Naive thymus-derived CD4-positive, alpha-beta T cell (primary cell): Measurements from ENCODE around the gene XAF1. TPM values are rescaled to one million over a fixed set of nuclear protein-coding genes. Genes with fewer than 3 reads are reported as not detected.

ENCODE experiments used
- ATAC-seq: fragments of 150-1000 bp; cut with Tn5 transposase; 2 replicates; pipeline ENCODE4 v1.10.0; 2021; ENCODE audit warnings: mild to moderate bottlenecking, moderate library complexity
- CTCF ChIA-PET: fragments of 350-600 bp; sonication (Branson Sonifier 250); formaldehyde crosslinking; loops from one replicate; lab custom pipeline; 2021; ENCODE audit warnings: antibody characterized with exemption; lab: Charles Lee
- POLR2A ChIA-PET: fragments of 350-600 bp; sonication (Branson Sonifier 250); formaldehyde crosslinking; loops from one replicate; lab custom pipeline; 2021; ENCODE audit warnings: antibody characterized with exemption, inconsistent platforms; lab: Charles Lee
- DNase-seq, 9 donors: peaks; one replicate each; pipeline versions ENCODE4 v3.0.0 to v3.0.0-alpha.2; 2020 to 2022; ENCODE audit warnings: mixed read lengths in 1 of 9
- H3K27ac ChIP-seq: one replicate; pipeline ENCODE4 v1.7.0; 2013; ENCODE audit warnings: mild to moderate bottlenecking, low read depth, low read length, moderate library complexity
- H3K27me3 ChIP-seq, 2 donors: one replicate each; pipeline ENCODE4 v1.7.0; 2013; ENCODE audit warnings: low read length in 2 of 2, mild to moderate bottlenecking in 2 of 2, moderate library complexity in 2 of 2; ENCODE audit not compliant: control insufficient read depth in 2 of 2, insufficient read depth in 2 of 2
- H3K36me3 ChIP-seq, 3 experiments: 1 replicate in 2 of 3; 2 replicates in 1 of 3; pipeline ENCODE4 v1.7.0; 2013; ENCODE audit warnings: low read length in 3 of 3, mild to moderate bottlenecking in 3 of 3, moderate library complexity in 1 of 3; ENCODE audit not compliant: insufficient read depth in 3 of 3, control insufficient read depth in 2 of 3
- H3K4me1 ChIP-seq, 2 donors: one replicate each; pipeline ENCODE4 v1.7.0; 2013; ENCODE audit warnings: low read length in 2 of 2, mild to moderate bottlenecking in 2 of 2, moderate library complexity in 1 of 2; ENCODE audit not compliant: control insufficient read depth in 2 of 2, insufficient read depth in 2 of 2
- H3K4me3 ChIP-seq: 2 replicates; pipeline ENCODE4 v1.7.0; 2013; ENCODE audit warnings: mild to moderate bottlenecking, low read length
- H3K9me3 ChIP-seq, 3 experiments: 1 replicate in 2 of 3; 2 replicates in 1 of 3; pipeline ENCODE4 v1.7.0; 2013; ENCODE audit warnings: low read length in 3 of 3; ENCODE audit not compliant: control insufficient read depth in 2 of 3
- H3K27ac Mint-ChIP-seq, 9 donors: one replicate each; pipeline ENCODE4 v1.8.0; 2020 to 2022; ENCODE audit warnings: mixed read lengths in 9 of 9, mild to moderate bottlenecking in 8 of 9, moderate library complexity in 5 of 9, inconsistent platforms in 2 of 9
- H3K27me3 Mint-ChIP-seq, 5 donors: one replicate each; pipeline ENCODE4 v1.8.0; 2021 to 2022; ENCODE audit warnings: mixed read lengths in 5 of 5, mild to moderate bottlenecking in 1 of 5
- H3K36me3 Mint-ChIP-seq, 5 donors: one replicate each; pipeline ENCODE4 v1.8.0; 2020 to 2022; ENCODE audit warnings: mixed read lengths in 5 of 5, mild to moderate bottlenecking in 3 of 5, inconsistent platforms in 1 of 5
- H3K4me1 Mint-ChIP-seq, 7 donors: one replicate each; pipeline ENCODE4 v1.8.0; 2020 to 2022; ENCODE audit warnings: mixed read lengths in 7 of 7, mild to moderate bottlenecking in 3 of 7, inconsistent platforms in 1 of 7
- H3K4me3 Mint-ChIP-seq, 10 donors: one replicate each; pipeline ENCODE4 v1.8.0; 2020 to 2022; ENCODE audit warnings: mild to moderate bottlenecking in 10 of 10, mixed read lengths in 10 of 10, moderate library complexity in 6 of 10, inconsistent platforms in 2 of 10
- H3K9me3 Mint-ChIP-seq, 11 donors: one replicate each; pipeline ENCODE4 v1.8.0; 2020 to 2022; ENCODE audit warnings: mixed read lengths in 11 of 11, mild to moderate bottlenecking in 4 of 11, inconsistent platforms in 1 of 11, moderate library complexity in 1 of 11
- intact Hi-C, 2 donors: fragments of 100-400 bp; cut with micrococcal nuclease; formaldehyde crosslinking; loops; one replicate each; pipeline ENCODE4 v1.15.1; 2023
- polyA plus RNA-seq, 2 donors: library from polyadenylated mRNA; unstranded; fragments of 300-500 nt; fragmentation: Illumina TruSeq; gene quantifications; one replicate each; pipeline ENCODE4 v1.2.3, GENCODE V29; 2021
- total RNA-seq, 6 experiments: library from RNA in 5 of 6; stranded (reverse) in 5 of 6; gene quantifications; 1 replicate in 5 of 6; 2 replicates in 1 of 6; pipeline ENCODE4 v1.2.3 and lab custom pipeline; 2021 to 2026

The XAF1 gene
- total RNA-seq (100 to 1,000 TPM in 1 of 5 experiments, 10 to 100 TPM in 4; 36.3 to 475 (median 76.6) TPM), polyA plus RNA-seq (10 to 100 TPM; 28.1 to 53.4 TPM), total RNA-seq (lab: John Stamatoyannopoulos, UW) (106 reads per million, percentile 85 among the genes with 10 or more reads in this experiment)

- H3K4me3 ChIP-seq = peak within 1 kb of the TSS; percentile 90
- H3K4me1 ChIP-seq = peaks cover 29 to 35% of the 10 kb centered on the region in 2 donors
- Mint-ChIP-seq H3K9me3 (peaks cover 0 to 2% (median 0%) of the 10 kb centered on the region in 11 donors), H3K27me3 (no peaks in the 10 kb centered on the region), H3K27ac (peak within 1 kb of the TSS; percentile 89 to 100 (median 96)), H3K4me3 (peak within 1 kb of the TSS; percentile 93 to 100 (median 98)), H3K36me3 (peaks cover 4 to 45% (median 28%) of the 10 kb centered on the region in 5 donors), H3K4me1 (peaks cover 46 to 69% (median 61%) of the 10 kb centered on the region in 7 donors)
- peak within 1 kb of the TSS; percentile 71 for H3K27ac ChIP-seq
- CTCF ChIA-PET = interaction anchor here (0.7 to 1.3 kb wide), 2 partner anchors 88 to 283 kb away, joined by 3 read pairs; no protein-coding TSS in a partner anchor
- no peaks in the 10 kb centered on the region for H3K9me3 ChIP-seq
- intact Hi-C loops = loop anchor here (2.0 to 10.0 kb wide), 5 partner anchors 87 to 259 kb away; partner anchors contain the start of genes RNASEK (in 2 of the 2), C17orf100 (in 1 of the 2) and MED31 (in 1 of the 2)
- POLR2A ChIA-PET = interaction anchor here (1.5 kb wide), 1 partner anchor 15 kb away, joined by 3 read pairs; no protein-coding TSS in a partner anchor
- H3K36me3 ChIP-seq = peaks cover 7 to 27% (median 10%) of the 10 kb centered on the region in 3 experiments
- peak; percentile 82 for ATAC-seq
- peak in 8 of 9 donors; percentile 48 to 67 (median 56) for DNase-seq
- H3K27me3 ChIP-seq = no peaks in the 10 kb centered on the region
Observed at GRCh38 chr17:6755731-6756184, at the start of gene XAF1. Gene XAF1 (plus strand): TSS chr17:6756046. CDS start chr17:6756079, 33 bp downstream.

DNA sequence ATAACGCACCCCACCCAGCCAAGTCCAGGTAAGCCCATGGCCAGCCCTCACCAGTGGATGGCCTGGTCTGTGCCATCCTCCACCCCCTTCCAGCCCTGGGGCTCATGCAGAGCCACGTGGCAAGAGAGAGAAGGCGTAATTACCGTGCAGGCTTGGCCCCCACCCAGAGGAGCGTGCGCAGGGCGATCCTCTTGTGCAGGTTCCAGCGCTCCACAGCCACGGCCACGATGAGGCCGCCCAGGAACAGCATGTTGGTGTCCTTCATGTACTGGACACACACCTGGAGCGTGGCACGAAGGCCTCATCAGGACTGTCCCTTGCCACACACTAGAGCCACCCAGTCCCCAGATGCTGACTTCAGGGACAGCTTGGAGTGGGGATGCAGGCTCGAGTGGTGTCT lies 49.3 kb upstream of the XAF1 start:
- Mint-ChIP-seq H3K36me3 (no peaks in the 10 kb centered on the region), H3K4me3 (no peak overlapping the region), H3K27ac (no peak overlapping the region), H3K4me1 (peaks cover 0 to 4% (median 3%) of the 10 kb centered on the region in 7 donors), H3K9me3 (peaks cover 0 to 2% (median 0%) of the 10 kb centered on the region in 11 donors), H3K27me3 (peaks cover 19 to 58% (median 54%) of the 10 kb centered on the region in 5 donors)
- intact Hi-C loops = no loop called here
- Histone ChIP-seq H3K27ac (no peak overlapping the region), H3K9me3 (no peaks in the 10 kb centered on the region), H3K4me3 (no peak overlapping the region), H3K27me3 (peaks cover 0 to 3% of the 10 kb centered on the region in 2 donors), H3K4me1 (no peaks in the 10 kb centered on the region), H3K36me3 (no peaks in the 10 kb centered on the region)
- ATAC-seq (no peak), DNase-seq (no peak)
- CTCF ChIA-PET = no interaction called here
- POLR2A ChIA-PET = no interaction called here

DNA sequence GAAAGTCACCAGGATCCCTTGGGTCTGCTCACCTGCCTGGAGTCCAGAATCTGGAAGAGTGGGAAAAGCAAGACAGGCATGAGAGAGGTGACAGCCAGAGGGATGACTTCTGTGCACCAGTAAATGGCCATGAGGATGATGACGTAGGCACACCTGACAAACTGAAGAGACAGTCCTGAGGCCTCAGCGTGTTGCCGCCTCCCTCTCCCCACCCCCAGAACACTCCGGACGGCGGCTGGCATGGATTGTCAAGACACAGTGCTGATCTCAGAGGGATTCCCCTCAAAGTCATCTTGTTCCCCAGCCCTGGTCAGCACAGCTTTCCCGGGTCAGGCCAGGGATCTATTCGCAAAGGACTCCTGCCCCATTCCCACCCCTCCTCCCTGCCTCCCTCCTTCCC lies 48.9 kb upstream of the XAF1 start:
- H3K4me1 Mint-ChIP-seq = peaks cover 2 to 7% (median 5%) of the 10 kb centered on the region in 7 donors
- ChIA-PET POLR2A (no interaction called here), CTCF (no interaction called here)
- Histone ChIP-seq H3K27ac (no peak overlapping the region), H3K36me3 (no peaks in the 10 kb centered on the region), H3K4me3 (no peak overlapping the region), H3K27me3 (peaks cover 0 to 8% of the 10 kb centered on the region in 2 donors), H3K4me1 (no peaks in the 10 kb centered on the region), H3K9me3 (no peaks in the 10 kb centered on the region)
- DNase-seq = no peak
- H3K36me3 Mint-ChIP-seq = no peaks in the 10 kb centered on the region
- intact Hi-C loops = no loop called here
- no peak overlapping the region for H3K4me3 Mint-ChIP-seq
- no peak overlapping the region for H3K27ac Mint-ChIP-seq
- ATAC-seq = no peak
- peaks cover 23 to 63% (median 59%) of the 10 kb centered on the region in 5 donors for H3K27me3 Mint-ChIP-seq
- H3K9me3 Mint-ChIP-seq = peaks cover 0 to 2% (median 0%) of the 10 kb centered on the region in 11 donors

- ChIA-PET POLR2A (no interaction called here), CTCF (no interaction called here)
- H3K36me3 Mint-ChIP-seq = no peaks in the 10 kb centered on the region
- peaks cover 0 to 2% (median 0%) of the 10 kb centered on the region in 11 donors for H3K9me3 Mint-ChIP-seq
- intact Hi-C loops = no loop called here
- ATAC-seq (no peak), DNase-seq (no peak)
- Histone ChIP-seq H3K9me3 (no peaks in the 10 kb centered on the region), H3K36me3 (no peaks in the 10 kb centered on the region), H3K27me3 (peaks cover 0 to 13% of the 10 kb centered on the region in 2 donors), H3K4me3 (no peak overlapping the region), H3K27ac (no peak overlapping the region), H3K4me1 (no peaks in the 10 kb centered on the region)
- peak overlapping the region in 1 of 9 donors; percentile 43 for H3K27ac Mint-ChIP-seq
- H3K27me3 Mint-ChIP-seq = peaks cover 31 to 69% (median 65%) of the 10 kb centered on the region in 5 donors
- H3K4me1 Mint-ChIP-seq = peaks cover 4 to 20% (median 16%) of the 10 kb centered on the region in 7 donors
- no peak overlapping the region for H3K4me3 Mint-ChIP-seq
Observed at GRCh38 chr17:6708357-6708961, 47.4 kb upstream of the XAF1 start.

DNA sequence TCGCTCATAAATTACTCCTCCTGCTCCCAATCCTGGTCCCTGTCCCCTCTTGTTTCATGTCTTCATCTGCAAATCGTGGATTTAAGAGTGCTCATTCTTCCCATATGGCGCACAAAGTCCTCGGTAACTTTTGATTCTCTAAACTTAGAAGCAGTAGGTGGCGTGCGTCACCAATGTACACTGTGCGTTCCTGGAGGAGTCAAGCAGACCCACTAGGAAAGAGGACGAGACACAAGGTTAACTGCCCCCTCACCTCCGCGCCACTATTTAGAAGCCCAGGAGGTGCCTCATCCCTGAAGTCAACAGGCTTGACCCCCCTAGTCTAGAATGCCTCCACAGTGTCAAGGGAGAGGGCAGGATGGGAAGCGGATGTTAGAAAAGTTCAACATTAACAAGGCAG lies 45.5 kb upstream of the XAF1 start:
- intact Hi-C loops = no loop called here
- CTCF ChIA-PET = no interaction called here
- Histone ChIP-seq H3K36me3 (no peaks in the 10 kb centered on the region), H3K27me3 (peaks cover 0 to 15% of the 10 kb centered on the region in 2 donors), H3K4me1 (no peaks in the 10 kb centered on the region), H3K4me3 (no peak overlapping the region), H3K9me3 (no peaks in the 10 kb centered on the region), H3K27ac (no peak overlapping the region)
- POLR2A ChIA-PET = no interaction called here
- Mint-ChIP-seq H3K4me1 (peaks cover 4 to 30% (median 20%) of the 10 kb centered on the region in 7 donors), H3K36me3 (peaks cover 0 to 4% (median 0%) of the 10 kb centered on the region in 5 donors), H3K27me3 (peaks cover 48 to 77% (median 73%) of the 10 kb centered on the region in 5 donors), H3K27ac (no peak overlapping the region), H3K4me3 (no peak overlapping the region), H3K9me3 (peaks cover 0 to 6% (median 0%) of the 10 kb centered on the region in 11 donors)
- no peak for ATAC-seq
- DNase-seq = no peak

GRCh38 chr17:6711081-6711674 lies 44.7 kb upstream of the XAF1 start:
- POLR2A ChIA-PET = no interaction called here
- peak overlapping the region in 3 of 10 donors; percentile 39 to 63 (median 58) for H3K4me3 Mint-ChIP-seq
- peaks cover 0 to 7% (median 2%) of the 10 kb centered on the region in 11 donors for H3K9me3 Mint-ChIP-seq
- peaks cover 4 to 30% (median 20%) of the 10 kb centered on the region in 7 donors for H3K4me1 Mint-ChIP-seq
- Histone ChIP-seq H3K27me3 (peaks cover 0 to 15% of the 10 kb centered on the region in 2 donors), H3K4me1 (no peaks in the 10 kb centered on the region), H3K4me3 (no peak overlapping the region), H3K36me3 (no peaks in the 10 kb centered on the region), H3K9me3 (no peaks in the 10 kb centered on the region), H3K27ac (no peak overlapping the region)
- H3K36me3 Mint-ChIP-seq = peaks cover 0 to 4% (median 2%) of the 10 kb centered on the region in 5 donors
- CTCF ChIA-PET = no interaction called here
- H3K27ac Mint-ChIP-seq = no peak overlapping the region
- intact Hi-C loops = no loop called here
- DNase-seq = no peak
- peaks cover 56 to 84% (median 81%) of the 10 kb centered on the region in 5 donors for H3K27me3 Mint-ChIP-seq
- ATAC-seq = no peak
